ENCODE results near the gene PHAX. TPM values are rescaled to one million over a fixed set of nuclear protein-coding genes. Genes with fewer than 3 reads are reported as not detected.

Gene PHAX
- polyA plus RNA-seq, 2 of the 4 experiments (the other 2 are of a cell fraction): 74.8 to 90.2 TPM

DNA sequence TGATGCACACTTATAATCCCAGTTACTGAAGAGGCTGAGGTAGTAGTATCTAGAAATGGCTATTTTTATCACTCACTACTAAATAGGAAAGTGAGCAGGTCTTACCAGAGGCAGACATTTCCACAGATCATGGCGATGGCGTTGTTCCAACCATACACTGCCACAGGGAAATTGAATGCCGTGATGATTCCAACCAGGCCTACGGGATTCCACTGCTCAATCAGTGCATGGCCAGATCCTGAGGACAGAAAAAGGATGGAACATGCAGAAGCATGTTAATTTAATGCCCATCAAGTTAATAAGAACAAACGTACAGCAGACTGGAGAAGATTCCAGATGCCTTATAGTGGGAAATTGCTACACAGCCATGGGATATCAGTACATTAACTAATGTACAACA is 23.8 kb upstream of the PHAX start (continued):
- TF ChIP-seq, protein P1, sequence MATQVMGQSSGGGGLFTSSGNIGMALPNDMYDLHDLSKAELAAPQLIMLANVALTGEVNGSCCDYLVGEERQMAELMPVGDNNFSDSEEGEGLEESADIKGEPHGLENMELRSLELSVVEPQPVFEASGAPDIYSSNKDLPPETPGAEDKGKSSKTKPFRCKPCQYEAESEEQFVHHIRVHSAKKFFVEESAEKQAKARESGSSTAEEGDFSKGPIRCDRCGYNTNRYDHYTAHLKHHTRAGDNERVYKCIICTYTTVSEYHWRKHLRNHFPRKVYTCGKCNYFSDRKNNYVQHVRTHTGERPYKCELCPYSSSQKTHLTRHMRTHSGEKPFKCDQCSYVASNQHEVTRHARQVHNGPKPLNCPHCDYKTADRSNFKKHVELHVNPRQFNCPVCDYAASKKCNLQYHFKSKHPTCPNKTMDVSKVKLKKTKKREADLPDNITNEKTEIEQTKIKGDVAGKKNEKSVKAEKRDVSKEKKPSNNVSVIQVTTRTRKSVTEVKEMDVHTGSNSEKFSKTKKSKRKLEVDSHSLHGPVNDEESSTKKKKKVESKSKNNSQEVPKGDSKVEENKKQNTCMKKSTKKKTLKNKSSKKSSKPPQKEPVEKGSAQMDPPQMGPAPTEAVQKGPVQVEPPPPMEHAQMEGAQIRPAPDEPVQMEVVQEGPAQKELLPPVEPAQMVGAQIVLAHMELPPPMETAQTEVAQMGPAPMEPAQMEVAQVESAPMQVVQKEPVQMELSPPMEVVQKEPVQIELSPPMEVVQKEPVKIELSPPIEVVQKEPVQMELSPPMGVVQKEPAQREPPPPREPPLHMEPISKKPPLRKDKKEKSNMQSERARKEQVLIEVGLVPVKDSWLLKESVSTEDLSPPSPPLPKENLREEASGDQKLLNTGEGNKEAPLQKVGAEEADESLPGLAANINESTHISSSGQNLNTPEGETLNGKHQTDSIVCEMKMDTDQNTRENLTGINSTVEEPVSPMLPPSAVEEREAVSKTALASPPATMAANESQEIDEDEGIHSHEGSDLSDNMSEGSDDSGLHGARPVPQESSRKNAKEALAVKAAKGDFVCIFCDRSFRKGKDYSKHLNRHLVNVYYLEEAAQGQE (IDR thresholded peaks at IDR 0.05): no peak
- TF ChIP-seq ZSCAN20 (CRISPR knock-in tag; IDR thresholded peaks at IDR 0.05): no peak
- TF ChIP-seq ZNF302 (CRISPR knock-in tag; IDR thresholded peaks at IDR 0.05): no peak
- no peak for TF ChIP-seq EHMT2 (IDR thresholded peaks at IDR 0.05; ENCODE audit: low read depth)
- TF ChIP-seq HDAC2 (IDR thresholded peaks at IDR 0.05): no peak
- TF ChIP-seq TP53 (CRISPR knock-in tag; IDR thresholded peaks at IDR 0.05): no peak

DNA sequence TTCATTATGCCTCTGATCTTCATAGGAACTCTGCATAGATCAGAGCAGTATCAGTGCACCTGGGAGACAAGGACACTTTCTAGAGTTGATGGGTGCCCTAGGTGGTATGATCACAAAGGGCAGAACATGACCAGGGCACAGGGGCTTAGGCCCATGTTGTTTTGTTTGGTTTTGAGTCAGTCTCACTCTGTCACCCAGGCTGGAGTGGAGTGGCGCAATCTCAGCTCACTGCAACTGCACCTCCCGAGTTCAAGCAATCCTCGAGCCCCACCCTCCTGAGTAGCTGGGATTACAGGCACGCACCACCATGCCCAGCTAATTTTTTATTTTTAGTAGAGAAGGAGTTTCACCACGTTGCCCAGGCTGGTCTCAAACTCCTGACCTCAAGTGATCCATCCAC is 23.3 kb upstream of the PHAX start:
- ChIA-PET CTCF (interaction anchor here (1.3 kb wide), 1 partner anchor 17 kb away, joined by 5 read pairs; the partner anchor contains the start of gene ALDH7A1), POLR2A (no interaction called here)
- Histone ChIP-seq H3K4me2 (no peak overlapping the region), H3K27ac (no peak overlapping the region), H3K4me3 (no peak overlapping the region), H3K9me3 (no peaks in the 10 kb centered on the region), H3K4me1 (no peaks in the 10 kb centered on the region)
- FAIRE-seq: no peak
- DNase-seq (ENCODE audit: low read depth in 1 of 2, low spot score in 1 of 2): no peak
- WGBS (ENCODE audit: missing lambda C conversion rate): 94% methylated on average over 5 of the region's 5 CpGs
- TF ChIP-seq, protein P2, sequence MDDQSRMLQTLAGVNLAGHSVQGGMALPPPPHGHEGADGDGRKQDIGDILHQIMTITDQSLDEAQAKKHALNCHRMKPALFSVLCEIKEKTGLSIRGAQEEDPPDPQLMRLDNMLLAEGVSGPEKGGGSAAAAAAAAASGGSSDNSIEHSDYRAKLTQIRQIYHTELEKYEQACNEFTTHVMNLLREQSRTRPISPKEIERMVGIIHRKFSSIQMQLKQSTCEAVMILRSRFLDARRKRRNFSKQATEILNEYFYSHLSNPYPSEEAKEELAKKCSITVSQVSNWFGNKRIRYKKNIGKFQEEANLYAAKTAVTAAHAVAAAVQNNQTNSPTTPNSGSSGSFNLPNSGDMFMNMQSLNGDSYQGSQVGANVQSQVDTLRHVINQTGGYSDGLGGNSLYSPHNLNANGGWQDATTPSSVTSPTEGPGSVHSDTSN (IDR thresholded peaks at IDR 0.05): no peak
- TF ChIP-seq CEBPB (IDR thresholded peaks at IDR 0.05): peak in 1 of 2 experiments; percentile 6; a peak in 1 of 4 replicates
- ATAC-seq: no peak

DNA sequence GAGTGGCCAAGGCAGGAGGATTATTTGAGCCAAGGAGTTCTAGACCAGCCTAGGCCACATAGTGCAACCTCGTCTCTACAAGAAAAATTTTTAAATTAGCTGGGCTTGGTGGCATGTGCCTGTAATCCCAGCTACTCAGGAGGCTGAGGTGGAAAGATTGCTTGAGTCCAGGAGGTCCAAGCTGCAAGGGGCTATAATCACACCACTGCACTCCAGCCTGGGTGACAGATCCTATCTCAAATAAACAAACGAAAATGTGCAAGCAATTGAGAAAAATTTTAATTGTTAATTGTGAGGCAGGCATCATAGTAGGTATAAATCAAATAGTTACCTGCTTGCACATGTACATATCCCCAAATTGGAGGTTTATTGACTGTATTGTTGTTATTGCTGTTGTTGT is 21.0 kb upstream of the PHAX start:
- 66% methylated on average over 2 of the region's 2 CpGs for WGBS (ENCODE audit: missing lambda C conversion rate)
- CTCF ChIA-PET: interaction anchor here (1.8 kb wide), 1 partner anchor 15 kb away, joined by 5 read pairs; the partner anchor contains the start of gene ALDH7A1

More for the DNA sequence above, 21.0 kb upstream of the PHAX start:
- Histone ChIP-seq H3K4me2 (no peak overlapping the region), H3K4me1 (no peaks in the 10 kb centered on the region), H3K9me3 (no peaks in the 10 kb centered on the region), H3K27ac (no peak overlapping the region), H3K4me3 (no peak overlapping the region)
- DNase-seq (ENCODE audit: low read depth in 1 of 2, low spot score in 1 of 2) (no peak), FAIRE-seq (no peak), ATAC-seq (no peak)
- TF ChIP-seq, protein P3, sequence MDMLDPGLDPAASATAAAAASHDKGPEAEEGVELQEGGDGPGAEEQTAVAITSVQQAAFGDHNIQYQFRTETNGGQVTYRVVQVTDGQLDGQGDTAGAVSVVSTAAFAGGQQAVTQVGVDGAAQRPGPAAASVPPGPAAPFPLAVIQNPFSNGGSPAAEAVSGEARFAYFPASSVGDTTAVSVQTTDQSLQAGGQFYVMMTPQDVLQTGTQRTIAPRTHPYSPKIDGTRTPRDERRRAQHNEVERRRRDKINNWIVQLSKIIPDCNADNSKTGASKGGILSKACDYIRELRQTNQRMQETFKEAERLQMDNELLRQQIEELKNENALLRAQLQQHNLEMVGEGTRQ (IDR thresholded peaks at IDR 0.05): no peak
- TF ChIP-seq SMC3 (IDR thresholded peaks at IDR 0.05) (no peak), POLR2AphosphoS2 (conservative IDR thresholded peaks at IDR 0.05; ENCODE audit: low read length) (no peak), JUN (IDR thresholded peaks at IDR 0.05) (no peak), NFE2L2 (conservative IDR thresholded peaks at IDR 0.05; ENCODE audit: low read length) (no peak), RCOR1 (IDR thresholded peaks at IDR 0.05; ENCODE audit: low read depth, low read length) (no peak), EHF (CRISPR knock-in tag; IDR thresholded peaks at IDR 0.05) (no peak), CBX8 (IDR thresholded peaks at IDR 0.05) (no peak), GATA3 (IDR thresholded peaks at IDR 0.05; ENCODE audit: borderline replicate concordance) (no peak)
- TF ChIP-seq, protein P4, sequence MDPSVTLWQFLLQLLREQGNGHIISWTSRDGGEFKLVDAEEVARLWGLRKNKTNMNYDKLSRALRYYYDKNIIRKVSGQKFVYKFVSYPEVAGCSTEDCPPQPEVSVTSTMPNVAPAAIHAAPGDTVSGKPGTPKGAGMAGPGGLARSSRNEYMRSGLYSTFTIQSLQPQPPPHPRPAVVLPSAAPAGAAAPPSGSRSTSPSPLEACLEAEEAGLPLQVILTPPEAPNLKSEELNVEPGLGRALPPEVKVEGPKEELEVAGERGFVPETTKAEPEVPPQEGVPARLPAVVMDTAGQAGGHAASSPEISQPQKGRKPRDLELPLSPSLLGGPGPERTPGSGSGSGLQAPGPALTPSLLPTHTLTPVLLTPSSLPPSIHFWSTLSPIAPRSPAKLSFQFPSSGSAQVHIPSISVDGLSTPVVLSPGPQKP (IDR thresholded peaks at IDR 0.05; ENCODE audit: low read depth, low read length): no peak
- TF ChIP-seq, protein P1 (IDR thresholded peaks at IDR 0.05): no peak
- TF ChIP-seq, protein P5, sequence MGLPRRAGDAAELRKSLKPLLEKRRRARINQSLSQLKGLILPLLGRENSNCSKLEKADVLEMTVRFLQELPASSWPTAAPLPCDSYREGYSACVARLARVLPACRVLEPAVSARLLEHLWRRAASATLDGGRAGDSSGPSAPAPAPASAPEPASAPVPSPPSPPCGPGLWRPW (IDR thresholded peaks at IDR 0.05): no peak
- TF ChIP-seq, protein P6, sequence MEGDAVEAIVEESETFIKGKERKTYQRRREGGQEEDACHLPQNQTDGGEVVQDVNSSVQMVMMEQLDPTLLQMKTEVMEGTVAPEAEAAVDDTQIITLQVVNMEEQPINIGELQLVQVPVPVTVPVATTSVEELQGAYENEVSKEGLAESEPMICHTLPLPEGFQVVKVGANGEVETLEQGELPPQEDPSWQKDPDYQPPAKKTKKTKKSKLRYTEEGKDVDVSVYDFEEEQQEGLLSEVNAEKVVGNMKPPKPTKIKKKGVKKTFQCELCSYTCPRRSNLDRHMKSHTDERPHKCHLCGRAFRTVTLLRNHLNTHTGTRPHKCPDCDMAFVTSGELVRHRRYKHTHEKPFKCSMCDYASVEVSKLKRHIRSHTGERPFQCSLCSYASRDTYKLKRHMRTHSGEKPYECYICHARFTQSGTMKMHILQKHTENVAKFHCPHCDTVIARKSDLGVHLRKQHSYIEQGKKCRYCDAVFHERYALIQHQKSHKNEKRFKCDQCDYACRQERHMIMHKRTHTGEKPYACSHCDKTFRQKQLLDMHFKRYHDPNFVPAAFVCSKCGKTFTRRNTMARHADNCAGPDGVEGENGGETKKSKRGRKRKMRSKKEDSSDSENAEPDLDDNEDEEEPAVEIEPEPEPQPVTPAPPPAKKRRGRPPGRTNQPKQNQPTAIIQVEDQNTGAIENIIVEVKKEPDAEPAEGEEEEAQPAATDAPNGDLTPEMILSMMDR (IDR thresholded peaks at IDR 0.05): no peak
- POLR2A ChIA-PET: interaction anchor here (1.9 kb wide), 1 partner anchor 15 kb away, joined by 7 read pairs; the partner anchor contains the start of gene ALDH7A1

All from A549 (cell line).